GM12872 (cell line): Measurements from ENCODE around the gene DPEP2NB.

Source experiments
- TF ChIP-seq, protein P1 (sequence below): IDR thresholded peaks from 3 replicates; pipeline ENCODE4 v1.5.1; 2011; ENCODE audit warnings: low read depth, mild to moderate bottlenecking, low read length, moderate library complexity; ENCODE audit not compliant: insufficient read depth

Gene DPEP2NB

DNA sequence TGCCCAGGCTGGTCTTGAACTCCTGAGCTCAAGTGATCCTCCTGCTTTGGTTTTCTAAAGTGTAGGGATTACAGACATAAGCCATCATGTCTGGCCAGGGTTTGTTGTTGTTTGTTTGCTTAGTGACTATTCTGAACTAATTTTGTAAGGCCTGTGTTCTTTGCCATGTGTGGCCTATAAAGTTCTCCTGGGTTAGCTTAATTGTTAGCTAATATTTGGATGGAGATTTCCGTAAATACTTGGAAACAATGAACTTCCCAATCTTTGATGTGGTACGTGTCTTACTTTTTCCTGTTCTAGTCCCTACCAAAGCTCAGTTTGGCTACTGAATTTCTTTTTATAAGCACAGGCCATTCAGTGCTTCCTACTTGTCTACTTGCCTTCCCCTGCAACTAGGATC is 32.3 kb upstream of the DPEP2NB start:
- TF ChIP-seq, protein P1, sequence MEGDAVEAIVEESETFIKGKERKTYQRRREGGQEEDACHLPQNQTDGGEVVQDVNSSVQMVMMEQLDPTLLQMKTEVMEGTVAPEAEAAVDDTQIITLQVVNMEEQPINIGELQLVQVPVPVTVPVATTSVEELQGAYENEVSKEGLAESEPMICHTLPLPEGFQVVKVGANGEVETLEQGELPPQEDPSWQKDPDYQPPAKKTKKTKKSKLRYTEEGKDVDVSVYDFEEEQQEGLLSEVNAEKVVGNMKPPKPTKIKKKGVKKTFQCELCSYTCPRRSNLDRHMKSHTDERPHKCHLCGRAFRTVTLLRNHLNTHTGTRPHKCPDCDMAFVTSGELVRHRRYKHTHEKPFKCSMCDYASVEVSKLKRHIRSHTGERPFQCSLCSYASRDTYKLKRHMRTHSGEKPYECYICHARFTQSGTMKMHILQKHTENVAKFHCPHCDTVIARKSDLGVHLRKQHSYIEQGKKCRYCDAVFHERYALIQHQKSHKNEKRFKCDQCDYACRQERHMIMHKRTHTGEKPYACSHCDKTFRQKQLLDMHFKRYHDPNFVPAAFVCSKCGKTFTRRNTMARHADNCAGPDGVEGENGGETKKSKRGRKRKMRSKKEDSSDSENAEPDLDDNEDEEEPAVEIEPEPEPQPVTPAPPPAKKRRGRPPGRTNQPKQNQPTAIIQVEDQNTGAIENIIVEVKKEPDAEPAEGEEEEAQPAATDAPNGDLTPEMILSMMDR: no peak

GRCh38 chr16:68046106-68046505 is 30.4 kb upstream of the DPEP2NB start:
- TF ChIP-seq, protein P1: no peak

- TF ChIP-seq, protein P1: no peak
Measured at GRCh38 chr16:68041783-68042182, 26.1 kb upstream of the DPEP2NB start.

DNA sequence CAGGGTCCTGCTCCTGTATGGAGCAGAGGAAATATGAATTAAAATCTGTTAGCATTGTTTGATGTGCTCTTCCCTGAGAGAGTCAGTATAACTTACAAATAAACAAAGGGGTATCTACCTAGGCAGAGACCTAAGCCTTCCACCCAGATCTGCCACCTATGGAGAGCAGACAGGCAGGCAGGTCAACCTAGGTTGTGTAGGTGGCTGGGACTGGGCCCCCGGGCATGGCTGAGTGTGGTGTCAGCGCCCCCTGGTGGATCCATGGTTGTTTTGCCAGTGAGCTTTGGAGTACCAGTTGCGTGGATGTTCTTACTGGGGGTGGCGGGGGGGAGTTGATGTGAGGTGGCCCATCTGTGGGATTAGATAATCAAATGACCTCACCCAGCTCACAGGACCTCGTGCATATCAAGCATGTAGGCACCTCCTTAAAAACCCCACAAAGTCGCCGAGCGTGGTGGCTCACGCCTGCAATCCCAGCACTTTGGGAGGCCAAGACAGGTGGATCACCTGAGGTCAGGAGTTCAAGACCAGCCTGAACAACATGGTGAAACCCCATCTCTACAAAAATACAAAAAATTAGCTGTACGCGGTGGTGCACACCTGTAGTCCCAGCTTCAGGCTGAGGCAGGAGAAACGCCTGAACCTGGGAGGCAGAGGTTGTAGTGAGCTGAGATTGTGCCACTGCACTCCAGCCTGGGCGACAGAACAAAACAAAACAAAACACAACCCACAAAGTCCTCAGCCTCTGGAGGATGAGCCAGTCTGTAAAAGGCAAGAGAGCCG is 25.0 kb upstream of the DPEP2NB start:
- TF ChIP-seq, protein P1: peak; percentile 90

GRCh38 chr16:68037841-68038597 is 22.3 kb upstream of the DPEP2NB start:
- TF ChIP-seq, protein P1: no peak

DNA sequence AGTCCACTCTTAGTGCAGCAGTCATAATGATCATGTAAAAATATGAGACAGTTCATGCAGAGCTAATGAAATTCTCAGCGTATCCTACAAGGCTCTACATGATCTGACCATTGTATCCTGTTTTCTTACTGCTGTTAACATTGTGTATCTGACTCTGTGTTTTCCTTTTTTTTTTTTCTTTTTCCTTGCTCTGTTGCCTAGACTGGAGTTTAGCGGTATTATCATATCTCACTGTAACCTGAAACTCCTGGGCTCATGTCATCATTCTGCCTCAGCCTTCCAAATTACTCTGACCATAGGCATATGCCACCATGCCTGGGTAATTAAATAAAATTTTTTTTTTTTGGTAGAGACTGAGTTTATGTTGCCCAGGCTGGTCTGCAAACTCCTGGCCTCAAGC is 19.5 kb upstream of the DPEP2NB start:
- TF ChIP-seq, protein P1: no peak

- TF ChIP-seq, protein P1: no peak
Measured at GRCh38 chr16:68033101-68033500, 17.4 kb upstream of the DPEP2NB start.
